Mesenchymal stem cell (in vitro differentiated cells and primary cell): Measurements from ENCODE around the gene SPRED3.
A peak's percentile ranks its signal among the peaks of the same experiment; 100 is the strongest.

ENCODE experiments used
- DNase-seq: peaks from one replicate; pipeline ENCODE4 v3.0.0-alpha.2; 2013
- H2AFZ ChIP-seq: one replicate; pipeline ENCODE4 v1.6.1; 2013; ENCODE audit warnings: low read depth, mild to moderate bottlenecking, control low read depth, inconsistent platforms, low read length, moderate library complexity
- H2AK5ac ChIP-seq: 2 replicates; pipeline ENCODE4 v1.6.1; 2013; ENCODE audit warnings: low read length, moderate library complexity, mild to moderate bottlenecking, inconsistent platforms; ENCODE audit not compliant: severe bottlenecking
- H2BK120ac ChIP-seq: one replicate; pipeline ENCODE4 v1.6.1; 2013; ENCODE audit warnings: low read depth, mild to moderate bottlenecking, inconsistent platforms, low read length, moderate library complexity
- H2BK12ac ChIP-seq, 2 experiments: one replicate each; pipeline ENCODE4 v1.6.1; 2013; ENCODE audit warnings: inconsistent platforms in 2 of 2, low read length in 2 of 2, mild to moderate bottlenecking in 2 of 2, moderate library complexity in 2 of 2, control low read depth in 1 of 2
- H2BK15ac ChIP-seq: one replicate; pipeline ENCODE4 v1.6.1; 2013; ENCODE audit warnings: mild to moderate bottlenecking, low read depth, inconsistent platforms; ENCODE audit not compliant: poor library complexity, severe bottlenecking
- H2BK5ac ChIP-seq: 2 replicates; pipeline ENCODE4 v1.6.1; 2013; ENCODE audit warnings: low read depth, mild to moderate bottlenecking, low read length, control low read depth, inconsistent platforms; ENCODE audit not compliant: poor library complexity, severe bottlenecking
- H3K14ac ChIP-seq, 2 experiments: one replicate each; pipeline ENCODE4 v1.6.1; 2013; ENCODE audit warnings: inconsistent platforms in 2 of 2, low read length in 2 of 2, control low read depth in 1 of 2, mild to moderate bottlenecking in 1 of 2, moderate library complexity in 1 of 2
- H3K18ac ChIP-seq, 2 experiments: one replicate each; pipeline ENCODE4 v1.6.1; 2013; ENCODE audit warnings: inconsistent platforms in 2 of 2, low read length in 2 of 2, control low read depth in 1 of 2, low read depth in 1 of 2, mild to moderate bottlenecking in 1 of 2
- H3K23ac ChIP-seq, 2 experiments: one replicate each; pipeline ENCODE4 v1.6.1; 2013; ENCODE audit warnings: inconsistent platforms in 2 of 2, low read length in 2 of 2, mild to moderate bottlenecking in 2 of 2, moderate library complexity in 2 of 2, control low read depth in 1 of 2
- H3K27ac ChIP-seq: 2 replicates; pipeline ENCODE4 v1.5.1; 2013; ENCODE audit warnings: mild to moderate bottlenecking, moderate library complexity, low read length, control low read depth, inconsistent platforms; ENCODE audit not compliant: poor library complexity, severe bottlenecking
- H3K27me3 ChIP-seq, 2 experiments: 2 replicates each; pipeline versions ENCODE4 v1.6.1 to v1.7.0; 2013; ENCODE audit warnings: low read length in 2 of 2, mild to moderate bottlenecking in 2 of 2, moderate library complexity in 2 of 2, control low read depth in 1 of 2, inconsistent platforms in 1 of 2; ENCODE audit not compliant: control insufficient read depth in 1 of 2, insufficient read depth in 1 of 2
- H3K36me3 ChIP-seq, 2 experiments: 2 replicates each; pipeline versions ENCODE4 v1.6.1 to v1.7.0; 2013; ENCODE audit warnings: low read length in 2 of 2, control low read depth in 1 of 2, inconsistent platforms in 1 of 2, low read depth in 1 of 2, mild to moderate bottlenecking in 1 of 2; ENCODE audit not compliant: insufficient read depth in 2 of 2, control insufficient read depth in 1 of 2
- H3K4ac ChIP-seq, 2 experiments: one replicate each; pipeline ENCODE4 v1.6.1; 2013; ENCODE audit warnings: inconsistent platforms in 2 of 2, low read length in 2 of 2, mild to moderate bottlenecking in 2 of 2, moderate library complexity in 2 of 2, control low read depth in 1 of 2, low read depth in 1 of 2
- H3K4me1 ChIP-seq: 2 replicates; pipeline ENCODE4 v1.6.1; 2013; ENCODE audit warnings: low read depth, low read length, control low read depth; ENCODE audit not compliant: control insufficient read depth, insufficient read depth
- H3K4me2 ChIP-seq: 2 replicates; pipeline ENCODE4 v1.6.1; 2013; ENCODE audit warnings: low read length, mild to moderate bottlenecking, inconsistent platforms; ENCODE audit not compliant: poor library complexity, severe bottlenecking
- H3K4me3 ChIP-seq, 2 experiments: 2 replicates each; pipeline versions ENCODE4 v1.5.1 to v1.7.0; 2013; ENCODE audit warnings: low read length in 2 of 2, mild to moderate bottlenecking in 2 of 2, control low read depth in 1 of 2, low read depth in 1 of 2; ENCODE audit not compliant: insufficient read depth in 1 of 2
- H3K79me1 ChIP-seq: replicated peaks from 2 replicates; pipeline ENCODE4 v1.6.1; 2013; ENCODE audit warnings: mild to moderate bottlenecking, control low read depth, low read length, inconsistent platforms; ENCODE audit not compliant: poor library complexity, severe bottlenecking
- H3K9ac ChIP-seq: 2 replicates; pipeline ENCODE4 v1.7.0; 2013; ENCODE audit warnings: mild to moderate bottlenecking, low read length, moderate library complexity
- H3K9me3 ChIP-seq: 2 replicates; pipeline ENCODE4 v1.7.0; 2013; ENCODE audit warnings: mild to moderate bottlenecking, low read length; ENCODE audit not compliant: control insufficient read depth
- H4K8ac ChIP-seq: one replicate; pipeline ENCODE4 v1.6.1; 2013; ENCODE audit warnings: inconsistent platforms, mild to moderate bottlenecking, low read length, moderate library complexity
- H4K91ac ChIP-seq: one replicate; pipeline ENCODE4 v1.6.1; 2013; ENCODE audit warnings: mild to moderate bottlenecking, low read length, inconsistent platforms
- WGBS: methylation state at CpG from one replicate; pipeline ENCODE4 v1.1.7; 2013; ENCODE audit warnings: mixed read lengths; 5-methylcytosine and 5-hydroxymethylcytosine counted together

SPRED3 gene

GRCh38 chr19:38389101-38389925 is 816 bp downstream of the SPRED3 start:
- Histone ChIP-seq H3K79me1 (peaks cover 27% of the 10 kb centered on the region), H4K8ac (peak overlapping the region; percentile 78), H3K9ac (peak overlapping the region; percentile 89), H3K14ac (peak overlapping the region in 1 of 2 experiments; percentile 85), H2BK15ac (peak overlapping the region; percentile 84), H2BK5ac (peak overlapping the region; percentile 77), H3K9me3 (no peaks in the 10 kb centered on the region), H4K91ac (peak overlapping the region; percentile 82), H3K27ac (peak overlapping the region; percentile 84), H2BK12ac (peak overlapping the region; percentile 49 to 92), H3K4ac (peak overlapping the region; percentile 83 to 99), H3K4me3 (peak overlapping the region; percentile 81 to 90), H3K23ac (peak overlapping the region in 1 of 2 experiments; percentile 27), H3K27me3 (no peaks in the 10 kb centered on the region), H3K4me1 (peaks cover 44% of the 10 kb centered on the region), H2AFZ (peak overlapping the region; percentile 60), H3K4me2 (peak overlapping the region; percentile 100), H2BK120ac (peak overlapping the region; percentile 76), H3K36me3 (peaks cover 34 to 46% of the 10 kb centered on the region in 2 experiments), H3K18ac (peak overlapping the region; percentile 88 to 93), H2AK5ac (peak overlapping the region; percentile 91)
- peak; percentile 87 for DNase-seq
- WGBS = 1% methylated on average over 21 of the region's 28 CpGs

GRCh38 chr19:38389957-38390924 is 1.7 kb downstream of the SPRED3 start:
- H3K9me3 ChIP-seq = no peaks in the 10 kb centered on the region
- H3K4ac ChIP-seq = peak overlapping the region in 1 of 2 experiments; percentile 65
- peak overlapping the region; percentile 40 to 88 for H3K18ac ChIP-seq
- H3K27ac ChIP-seq = peak overlapping the region; percentile 44
- peak overlapping the region; percentile 62 for H2BK15ac ChIP-seq
- H3K23ac ChIP-seq = peak overlapping the region in 1 of 2 experiments; percentile 14
- H3K79me1 ChIP-seq = peaks cover 20% of the 10 kb centered on the region
- peak overlapping the region; percentile 26 to 90 for H3K4me3 ChIP-seq
- no peak for DNase-seq
- peak overlapping the region; percentile 33 for H2AK5ac ChIP-seq
- H3K4me1 ChIP-seq = peaks cover 43% of the 10 kb centered on the region
- peak overlapping the region in 1 of 2 experiments; percentile 85 for H3K14ac ChIP-seq
- H3K9ac ChIP-seq = peak overlapping the region; percentile 89
- H2AFZ ChIP-seq = no peak overlapping the region
- peak overlapping the region; percentile 78 for H4K8ac ChIP-seq
- 52% methylated on average over 20 of the region's 22 CpGs for WGBS
- H3K36me3 ChIP-seq = peaks cover 26 to 46% of the 10 kb centered on the region in 2 experiments
- H2BK5ac ChIP-seq = no peak overlapping the region
- H2BK12ac ChIP-seq = peak overlapping the region; percentile 12 to 93
- peak overlapping the region; percentile 65 for H4K91ac ChIP-seq
- H3K27me3 ChIP-seq = peaks cover 0 to 3% of the 10 kb centered on the region in 2 experiments
- H3K4me2 ChIP-seq = peak overlapping the region; percentile 49
- H2BK120ac ChIP-seq = peak overlapping the region; percentile 76

DNA sequence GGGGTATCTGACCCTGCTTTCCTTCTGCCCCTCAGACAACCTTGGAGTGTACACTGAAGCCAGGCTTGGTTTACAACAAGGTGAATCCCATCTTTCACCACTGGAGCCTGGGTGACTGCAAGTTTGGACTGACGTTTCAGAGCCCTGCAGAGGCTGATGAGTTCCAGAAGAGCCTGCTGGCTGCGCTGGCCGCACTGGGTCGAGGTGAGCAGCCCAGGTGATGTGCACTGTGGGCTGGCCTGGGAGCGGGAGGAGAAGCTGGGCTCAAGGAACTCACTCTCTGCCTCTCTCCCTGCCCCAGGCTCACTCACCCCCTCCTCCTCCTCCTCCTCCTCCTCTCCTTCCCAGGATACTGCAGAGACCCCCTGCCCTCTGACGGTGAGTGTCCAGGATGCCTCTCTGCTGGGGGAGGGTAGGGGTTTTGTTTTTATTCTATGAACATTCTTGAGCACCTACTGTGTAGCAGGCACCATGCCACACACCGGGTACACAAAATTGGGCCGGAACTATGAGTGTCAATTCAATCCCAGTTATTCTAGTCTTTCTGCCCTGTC is 3.5 kb downstream of the SPRED3 start:
- no peak overlapping the region for H4K91ac ChIP-seq
- H3K4ac ChIP-seq = no peak overlapping the region
- WGBS = 78% methylated on average over 6 of the region's 8 CpGs
- H4K8ac ChIP-seq = peak overlapping the region; percentile 4
- H3K79me1 ChIP-seq = peaks cover 13% of the 10 kb centered on the region
- peaks cover 0 to 8% of the 10 kb centered on the region in 2 experiments for H3K27me3 ChIP-seq
- H3K27ac ChIP-seq = no peak overlapping the region
- peaks cover 32% of the 10 kb centered on the region for H3K4me1 ChIP-seq
- H3K9ac ChIP-seq = no peak overlapping the region
- no peak overlapping the region for H3K18ac ChIP-seq
- H2BK12ac ChIP-seq = no peak overlapping the region
- H3K4me3 ChIP-seq = no peak overlapping the region
- H2BK15ac ChIP-seq = peak overlapping the region; percentile 75
- H3K14ac ChIP-seq = no peak overlapping the region
- H3K23ac ChIP-seq = no peak overlapping the region
- H2AFZ ChIP-seq = no peak overlapping the region
- no peak overlapping the region for H2BK120ac ChIP-seq
- DNase-seq = no peak
- H3K4me2 ChIP-seq = no peak overlapping the region
- no peak overlapping the region for H2BK5ac ChIP-seq
- H3K36me3 ChIP-seq = peaks cover 28 to 40% of the 10 kb centered on the region in 2 experiments
- H3K9me3 ChIP-seq = no peaks in the 10 kb centered on the region
- H2AK5ac ChIP-seq = no peak overlapping the region
